ENCODE measurements around the gene RNF150. TPM values are rescaled to one million over a fixed set of nuclear protein-coding genes. Genes with fewer than 3 reads are reported as not detected.

The RNF150 gene
- total RNA-seq, 2 experiments from 2014 or later, result 0.02 to 0.08 TPM

GRCh38 chr4:140876615-140877364, 256.5 kb downstream of the RNF150 start:
- Mint-ChIP-seq H3K4me1 (no peaks in the 10 kb centered on the region), H3K9me3 (peaks cover 5% of the 10 kb centered on the region), H3K27ac (no peak overlapping the region), H3K27me3 (no peaks in the 10 kb centered on the region), H3K4me3 (no peak overlapping the region), H3K36me3 (no peaks in the 10 kb centered on the region)
- no peak for DNase-seq

DNA sequence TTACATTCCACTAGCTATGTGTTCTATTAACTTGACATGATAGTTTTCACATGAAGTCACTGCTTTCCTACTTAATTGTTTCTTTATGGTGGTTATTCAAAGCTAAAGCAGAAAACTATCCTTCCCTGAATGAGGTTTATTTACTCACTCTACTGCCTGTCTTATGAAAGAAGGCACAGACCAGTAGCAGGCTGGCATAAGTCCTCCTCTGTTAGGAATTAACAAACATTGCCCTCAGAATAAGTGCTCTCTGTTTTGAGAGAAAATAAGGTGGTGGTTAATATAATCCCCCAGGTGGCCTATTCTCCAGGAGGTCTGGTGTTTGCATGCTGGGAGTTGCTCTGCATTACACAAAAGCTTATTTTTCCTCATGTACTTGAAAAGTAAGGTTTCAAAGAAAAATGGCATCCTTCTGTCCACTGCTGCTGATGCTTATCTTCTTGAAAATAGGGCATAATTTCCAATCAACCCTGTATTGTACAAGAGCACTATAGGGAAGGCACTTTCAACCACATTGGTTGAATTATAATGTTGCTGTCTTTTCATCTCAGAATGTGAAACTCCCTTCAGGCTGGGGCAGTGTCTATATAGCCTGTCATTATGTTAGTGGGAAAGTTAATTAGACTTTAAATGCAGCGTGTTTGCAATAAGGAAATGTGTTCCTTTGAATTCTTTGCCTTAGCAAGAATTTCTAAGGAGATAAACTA, 257.4 kb downstream of the RNF150 start:
- Mint-ChIP-seq H3K27me3 (no peaks in the 10 kb centered on the region), H3K27ac (no peak overlapping the region), H3K9me3 (peaks cover 5% of the 10 kb centered on the region)

DNA sequence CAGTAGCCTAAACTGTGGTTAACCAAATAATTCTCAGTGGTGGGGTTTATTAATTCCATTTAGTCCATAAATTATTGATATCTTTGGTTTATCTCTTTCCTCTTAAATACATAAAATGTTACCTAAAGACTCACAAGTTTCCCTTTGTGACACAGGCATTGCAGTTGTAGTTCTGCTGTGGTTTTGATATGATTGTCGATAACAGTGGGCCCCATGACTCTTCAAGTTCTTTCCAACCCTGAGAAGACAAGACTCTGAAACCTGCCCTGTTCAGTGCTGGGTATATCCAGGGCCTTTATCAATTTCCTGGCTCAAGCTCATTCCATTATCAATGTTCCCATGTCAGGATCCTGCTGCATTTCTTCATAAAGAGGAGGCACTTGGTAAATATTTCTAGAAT, 259.2 kb downstream of the RNF150 start:
- H3K4me1 Mint-ChIP-seq, result no peaks in the 10 kb centered on the region
- DNase-seq, result no peak

More for the DNA sequence above, 257.4 kb downstream of the RNF150 start:
- no peaks in the 10 kb centered on the region for H3K36me3 Mint-ChIP-seq
- H3K4me3 Mint-ChIP-seq, result no peak overlapping the region
- no peak for DNase-seq
- H3K4me1 Mint-ChIP-seq, result no peaks in the 10 kb centered on the region

DNA sequence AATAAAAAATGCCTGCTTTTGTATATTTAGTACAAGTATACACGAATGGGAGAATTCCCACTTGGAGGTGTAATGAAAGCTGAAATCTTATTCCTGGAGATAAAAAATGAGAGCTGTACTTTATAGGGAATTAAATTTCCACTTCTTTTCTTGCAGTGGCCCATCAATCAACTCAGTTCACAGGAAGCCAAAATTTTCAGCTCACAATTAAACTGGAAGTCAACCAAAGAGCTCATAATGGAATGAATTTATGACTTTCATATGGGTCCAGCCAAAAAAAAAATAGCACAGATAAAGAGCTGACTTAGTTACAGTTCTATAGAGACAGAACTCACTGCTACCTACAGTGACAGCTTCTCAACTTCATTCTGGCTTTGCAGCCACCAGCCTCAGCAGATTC, 261.9 kb downstream of the RNF150 start:
- Mint-ChIP-seq H3K27me3 (no peaks in the 10 kb centered on the region), H3K4me1 (no peaks in the 10 kb centered on the region), H3K4me3 (no peak overlapping the region), H3K36me3 (no peaks in the 10 kb centered on the region), H3K9me3 (no peaks in the 10 kb centered on the region), H3K27ac (no peak overlapping the region)
- DNase-seq, result no peak

More for the DNA sequence above, 259.2 kb downstream of the RNF150 start:
- no peaks in the 10 kb centered on the region for H3K27me3 Mint-ChIP-seq
- no peak overlapping the region for H3K27ac Mint-ChIP-seq
- H3K4me3 Mint-ChIP-seq, result no peak overlapping the region
- no peaks in the 10 kb centered on the region for H3K36me3 Mint-ChIP-seq
- peaks cover 3% of the 10 kb centered on the region for H3K9me3 Mint-ChIP-seq

- DNase-seq, result no peak
- no peaks in the 10 kb centered on the region for H3K4me1 Mint-ChIP-seq
- no peaks in the 10 kb centered on the region for H3K27me3 Mint-ChIP-seq
- no peaks in the 10 kb centered on the region for H3K36me3 Mint-ChIP-seq
- no peak overlapping the region for H3K4me3 Mint-ChIP-seq
- H3K27ac Mint-ChIP-seq, result no peak overlapping the region
- no peaks in the 10 kb centered on the region for H3K9me3 Mint-ChIP-seq
Measured at GRCh38 chr4:140870427-140870826, 262.8 kb downstream of the RNF150 start.

- no peak overlapping the region for H3K4me3 Mint-ChIP-seq
- H3K4me1 Mint-ChIP-seq, result no peaks in the 10 kb centered on the region
- no peak overlapping the region for H3K27ac Mint-ChIP-seq
- no peak for DNase-seq
- H3K9me3 Mint-ChIP-seq, result no peaks in the 10 kb centered on the region
- no peaks in the 10 kb centered on the region for H3K27me3 Mint-ChIP-seq
- H3K36me3 Mint-ChIP-seq, result no peaks in the 10 kb centered on the region
Measured at GRCh38 chr4:140869446-140869845, 263.8 kb downstream of the RNF150 start.

- no peak overlapping the region for H3K4me3 Mint-ChIP-seq
- H3K9me3 Mint-ChIP-seq, result no peaks in the 10 kb centered on the region
- H3K27ac Mint-ChIP-seq, result no peak overlapping the region
- DNase-seq, result no peak
- H3K27me3 Mint-ChIP-seq, result no peaks in the 10 kb centered on the region
- no peaks in the 10 kb centered on the region for H3K4me1 Mint-ChIP-seq
- no peaks in the 10 kb centered on the region for H3K36me3 Mint-ChIP-seq
Measured at GRCh38 chr4:140867356-140867755, 265.9 kb downstream of the RNF150 start.

- H3K27ac Mint-ChIP-seq, result no peak overlapping the region
- no peak overlapping the region for H3K4me3 Mint-ChIP-seq
- H3K9me3 Mint-ChIP-seq, result no peaks in the 10 kb centered on the region
- no peaks in the 10 kb centered on the region for H3K4me1 Mint-ChIP-seq
- H3K36me3 Mint-ChIP-seq, result no peaks in the 10 kb centered on the region
- peaks cover 3% of the 10 kb centered on the region for H3K27me3 Mint-ChIP-seq
- DNase-seq, result no peak
Measured at GRCh38 chr4:140866492-140867005, 266.7 kb downstream of the RNF150 start.

DNA sequence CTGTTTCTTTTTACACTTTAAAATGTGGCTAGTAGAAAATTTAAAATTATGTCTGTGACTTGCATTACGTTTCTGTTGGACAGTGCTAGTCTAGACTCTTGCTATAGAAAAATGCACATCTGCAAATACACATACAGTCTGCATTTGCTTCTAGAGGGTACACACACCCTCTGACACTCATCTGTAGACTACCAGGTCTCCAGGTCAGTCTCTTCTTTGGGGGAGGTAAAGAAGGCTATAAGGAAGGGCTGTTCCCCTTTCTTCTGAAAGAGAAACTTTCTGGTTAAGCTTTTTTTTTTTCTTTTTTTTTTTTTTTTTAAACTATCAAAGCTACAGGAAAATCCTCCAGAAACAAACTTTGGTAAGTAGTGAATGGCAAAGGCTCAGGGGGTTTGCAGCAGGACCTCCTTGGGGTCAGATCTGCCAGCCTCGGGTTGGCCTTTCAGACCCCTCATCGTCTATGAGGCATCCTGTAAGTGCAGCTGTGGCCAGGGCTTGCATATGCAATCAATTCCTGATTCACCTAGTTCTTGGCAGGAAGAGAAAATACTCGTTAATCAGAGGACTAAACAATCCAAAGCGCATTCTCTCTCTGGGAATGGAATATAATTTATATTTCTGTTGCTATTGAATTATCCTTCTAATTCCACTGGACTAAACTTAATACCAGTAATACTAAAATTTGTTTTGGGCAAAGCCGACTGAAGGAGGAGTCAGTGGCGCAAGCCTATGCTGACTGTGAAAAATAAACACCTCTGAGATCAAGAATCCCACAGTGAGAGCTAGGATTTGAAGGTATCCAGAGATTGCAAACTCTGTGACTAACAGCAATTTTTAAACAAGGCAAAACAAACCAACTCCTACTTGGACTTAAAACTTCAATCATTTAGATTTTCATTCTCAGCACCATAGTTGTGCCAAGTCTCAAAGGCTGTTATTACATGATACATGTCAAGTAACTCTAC, 267.7 kb downstream of the RNF150 start:
- H3K4me3 Mint-ChIP-seq, result no peak overlapping the region

DNA sequence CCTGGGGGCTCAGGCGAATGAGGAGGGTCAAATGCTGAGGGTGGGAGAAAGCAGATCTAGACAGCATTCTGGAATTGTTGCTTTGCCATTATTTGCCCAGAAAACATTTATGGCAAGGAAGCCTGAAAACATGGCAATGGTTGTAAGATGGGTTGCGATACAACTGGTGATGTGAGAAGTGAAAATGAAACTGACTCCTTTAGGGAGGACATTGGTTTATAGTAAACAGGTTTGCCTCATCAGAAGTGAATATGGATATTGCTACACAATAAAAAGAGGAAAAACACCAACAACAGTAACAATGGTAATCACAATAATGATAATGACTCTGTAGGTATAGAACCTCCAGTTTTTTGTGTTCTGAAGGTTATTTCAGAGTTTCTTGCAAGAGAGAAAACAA, 270.1 kb downstream of the RNF150 start:
- Mint-ChIP-seq H3K27me3 (peaks cover 7% of the 10 kb centered on the region), H3K27ac (peak overlapping the region; percentile 40), H3K36me3 (no peaks in the 10 kb centered on the region), H3K9me3 (no peaks in the 10 kb centered on the region), H3K4me3 (no peak overlapping the region), H3K4me1 (no peaks in the 10 kb centered on the region)
- DNase-seq, result no peak

More for the DNA sequence above, 267.7 kb downstream of the RNF150 start:
- no peaks in the 10 kb centered on the region for H3K9me3 Mint-ChIP-seq
- no peaks in the 10 kb centered on the region for H3K4me1 Mint-ChIP-seq
- no peak for DNase-seq
- H3K27ac Mint-ChIP-seq, result no peak overlapping the region
- H3K36me3 Mint-ChIP-seq, result no peaks in the 10 kb centered on the region
- peaks cover 7% of the 10 kb centered on the region for H3K27me3 Mint-ChIP-seq

DNA sequence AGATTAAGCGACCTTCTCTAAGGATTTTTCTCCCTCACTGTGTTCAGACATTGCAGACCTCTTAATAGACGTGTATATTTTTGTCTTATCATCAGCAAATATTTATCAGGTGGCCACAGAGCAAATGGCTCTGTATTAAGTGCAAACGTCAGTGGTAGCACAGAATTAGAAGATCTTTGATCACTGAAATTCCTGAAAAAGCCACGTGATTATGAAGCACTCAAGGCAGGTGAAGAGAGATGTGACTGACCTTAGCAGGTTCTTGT, 271.2 kb downstream of the RNF150 start:
- H3K4me3 Mint-ChIP-seq, result no peak overlapping the region
- H3K9me3 Mint-ChIP-seq, result no peaks in the 10 kb centered on the region
- H3K27me3 Mint-ChIP-seq, result peaks cover 7% of the 10 kb centered on the region
- H3K27ac Mint-ChIP-seq, result no peak overlapping the region
- no peaks in the 10 kb centered on the region for H3K4me1 Mint-ChIP-seq
- DNase-seq, result no peak
- no peaks in the 10 kb centered on the region for H3K36me3 Mint-ChIP-seq

GRCh38 chr4:140861359-140862176, 271.7 kb downstream of the RNF150 start:
- H3K9me3 Mint-ChIP-seq, result no peaks in the 10 kb centered on the region
- no peak overlapping the region for H3K4me3 Mint-ChIP-seq
- DNase-seq, result peak; percentile 27
- no peaks in the 10 kb centered on the region for H3K36me3 Mint-ChIP-seq
- peaks cover 7% of the 10 kb centered on the region for H3K27me3 Mint-ChIP-seq
- H3K4me1 Mint-ChIP-seq, result no peaks in the 10 kb centered on the region
- no peak overlapping the region for H3K27ac Mint-ChIP-seq

- Mint-ChIP-seq H3K9me3 (no peaks in the 10 kb centered on the region), H3K36me3 (no peaks in the 10 kb centered on the region), H3K27ac (no peak overlapping the region), H3K27me3 (peaks cover 7% of the 10 kb centered on the region), H3K4me3 (no peak overlapping the region), H3K4me1 (no peaks in the 10 kb centered on the region)
- no peak for DNase-seq
Measured at GRCh38 chr4:140858897-140859296, 274.4 kb downstream of the RNF150 start.

- no peak for DNase-seq
- Mint-ChIP-seq H3K9me3 (no peaks in the 10 kb centered on the region), H3K4me3 (no peak overlapping the region), H3K36me3 (no peaks in the 10 kb centered on the region), H3K27me3 (peaks cover 7% of the 10 kb centered on the region), H3K4me1 (no peaks in the 10 kb centered on the region), H3K27ac (no peak overlapping the region)
Measured at GRCh38 chr4:140857111-140857510, 276.2 kb downstream of the RNF150 start.

Data from activated naive CD8-positive, alpha-beta T cell treated with anti-CD3 and anti-CD28 coated beads for 36 hours (primary cell).